Activated naive CD4-positive, alpha-beta T cell treated with anti-CD3 and anti-CD28 coated beads, Interleukin-2, amount 50 U/mL, for 72 hours (primary cell): ENCODE results near the gene GYG2. TPM values are rescaled to one million over a fixed set of nuclear protein-coding genes. Genes with fewer than 3 reads are reported as not detected.

Source experiments
- ATAC-seq, 2 donors: fragments of 150-1000 bp; cut with Tn5 transposase; 2 replicates each; pipeline ENCODE4 v1.10.0; 2021; ENCODE audit warnings: mild to moderate bottlenecking in 2 of 2, moderate library complexity in 2 of 2
- DNase-seq, 2 donors: peaks; one replicate each; pipeline ENCODE4 v3.0.0; 2021 to 2022; ENCODE audit warnings: low spot score in 2 of 2
- H3K27ac Mint-ChIP-seq, 2 donors: one replicate each; pipeline ENCODE4 v1.8.0; 2022; ENCODE audit warnings: mild to moderate bottlenecking in 2 of 2, mixed read lengths in 2 of 2
- H3K36me3 Mint-ChIP-seq, 2 donors: one replicate each; pipeline ENCODE4 v1.8.0; 2022; ENCODE audit warnings: mixed read lengths in 2 of 2
- H3K9me3 Mint-ChIP-seq, 2 donors: one replicate each; pipeline ENCODE4 v1.8.0; 2022; ENCODE audit warnings: mixed read lengths in 2 of 2
- total RNA-seq, 2 donors: library from RNA; stranded (reverse); gene quantifications; one replicate each; pipeline ENCODE4 v1.2.3, GENCODE V29; 2022

GYG2 gene
- total RNA-seq, 2 donors from 2014 or later, result not detected

- no peak for ATAC-seq
- DNase-seq, result no peak
- Mint-ChIP-seq H3K27ac (no peak overlapping the region), H3K9me3 (no peaks in the 10 kb centered on the region), H3K36me3 (no peaks in the 10 kb centered on the region)
These were observed 18.3 kb downstream of the GYG2 start for GRCh38 chrX:2846992-2847391.

- Mint-ChIP-seq H3K36me3 (no peaks in the 10 kb centered on the region), H3K9me3 (no peaks in the 10 kb centered on the region), H3K27ac (no peak overlapping the region)
- ATAC-seq, result no peak
- no peak for DNase-seq
These were observed 20.2 kb downstream of the GYG2 start for GRCh38 chrX:2848871-2849301.

GRCh38 chrX:2854918-2855317, 26.2 kb downstream of the GYG2 start:
- H3K9me3 Mint-ChIP-seq, result no peaks in the 10 kb centered on the region
- DNase-seq (no peak), ATAC-seq (no peak)
- H3K36me3 Mint-ChIP-seq, result no peaks in the 10 kb centered on the region
- no peak overlapping the region for H3K27ac Mint-ChIP-seq

GRCh38 chrX:2855761-2856160, 27.0 kb downstream of the GYG2 start:
- ATAC-seq (no peak), DNase-seq (no peak)
- H3K9me3 Mint-ChIP-seq, result no peaks in the 10 kb centered on the region
- no peaks in the 10 kb centered on the region for H3K36me3 Mint-ChIP-seq
- H3K27ac Mint-ChIP-seq, result no peak overlapping the region

GRCh38 chrX:2857566-2857965, 28.8 kb downstream of the GYG2 start:
- Mint-ChIP-seq H3K27ac (no peak overlapping the region), H3K9me3 (no peaks in the 10 kb centered on the region), H3K36me3 (no peaks in the 10 kb centered on the region)
- DNase-seq (no peak), ATAC-seq (no peak)

GRCh38 chrX:2859197-2859797, 30.6 kb downstream of the GYG2 start:
- H3K36me3 Mint-ChIP-seq, result no peaks in the 10 kb centered on the region
- H3K9me3 Mint-ChIP-seq, result no peaks in the 10 kb centered on the region
- H3K27ac Mint-ChIP-seq, result no peak overlapping the region
- DNase-seq (no peak), ATAC-seq (no peak)

- Mint-ChIP-seq H3K36me3 (no peaks in the 10 kb centered on the region), H3K27ac (no peak overlapping the region), H3K9me3 (no peaks in the 10 kb centered on the region)
- ATAC-seq, result no peak
- no peak for DNase-seq
These were observed 33.7 kb downstream of the GYG2 start for GRCh38 chrX:2862404-2862803.

- Mint-ChIP-seq H3K9me3 (no peaks in the 10 kb centered on the region), H3K27ac (no peak overlapping the region), H3K36me3 (no peaks in the 10 kb centered on the region)
- DNase-seq (no peak), ATAC-seq (no peak)
These were observed 34.9 kb downstream of the GYG2 start for GRCh38 chrX:2863646-2864045.

GRCh38 chrX:2867206-2867605, 38.5 kb downstream of the GYG2 start:
- ATAC-seq (no peak), DNase-seq (no peak)
- no peaks in the 10 kb centered on the region for H3K9me3 Mint-ChIP-seq
- H3K27ac Mint-ChIP-seq, result no peak overlapping the region
- no peaks in the 10 kb centered on the region for H3K36me3 Mint-ChIP-seq

GRCh38 chrX:2870650-2871049, 41.9 kb downstream of the GYG2 start:
- DNase-seq (no peak), ATAC-seq (no peak)
- H3K9me3 Mint-ChIP-seq, result no peaks in the 10 kb centered on the region
- H3K36me3 Mint-ChIP-seq, result no peaks in the 10 kb centered on the region
- no peak overlapping the region for H3K27ac Mint-ChIP-seq

- ATAC-seq (no peak), DNase-seq (no peak)
- Mint-ChIP-seq H3K36me3 (no peaks in the 10 kb centered on the region), H3K27ac (no peak overlapping the region), H3K9me3 (no peaks in the 10 kb centered on the region)
These were observed 43.1 kb downstream of the GYG2 start for GRCh38 chrX:2871831-2872230.

- no peaks in the 10 kb centered on the region for H3K36me3 Mint-ChIP-seq
- no peaks in the 10 kb centered on the region for H3K9me3 Mint-ChIP-seq
These were observed 44.0 kb downstream of the GYG2 start for GRCh38 chrX:2872671-2873277.

GRCh38 chrX:2874222-2875135, 45.7 kb downstream of the GYG2 start:
- Mint-ChIP-seq H3K36me3 (no peaks in the 10 kb centered on the region), H3K27ac (no peak overlapping the region), H3K9me3 (no peaks in the 10 kb centered on the region)
- ATAC-seq (no peak), DNase-seq (no peak)

More at GRCh38 chrX:2872671-2873277, 44.0 kb downstream of the GYG2 start:
- DNase-seq (no peak), ATAC-seq (no peak)
- no peak overlapping the region for H3K27ac Mint-ChIP-seq

GRCh38 chrX:2875136-2875481, 46.4 kb downstream of the GYG2 start:
- no peak for ATAC-seq
- Mint-ChIP-seq H3K9me3 (no peaks in the 10 kb centered on the region), H3K27ac (no peak overlapping the region), H3K36me3 (no peaks in the 10 kb centered on the region)
- DNase-seq, result no peak

GRCh38 chrX:2875798-2876399, 47.2 kb downstream of the GYG2 start:
- no peak for ATAC-seq
- H3K27ac Mint-ChIP-seq, result no peak overlapping the region
- H3K36me3 Mint-ChIP-seq, result no peaks in the 10 kb centered on the region
- DNase-seq, result no peak
- no peaks in the 10 kb centered on the region for H3K9me3 Mint-ChIP-seq

- DNase-seq, result no peak
- Mint-ChIP-seq H3K36me3 (no peaks in the 10 kb centered on the region), H3K27ac (no peak overlapping the region), H3K9me3 (no peaks in the 10 kb centered on the region)
- no peak for ATAC-seq
These were observed 49.8 kb downstream of the GYG2 start for GRCh38 chrX:2878563-2878962.

- Mint-ChIP-seq H3K27ac (no peak overlapping the region), H3K9me3 (no peaks in the 10 kb centered on the region), H3K36me3 (no peaks in the 10 kb centered on the region)
- no peak for ATAC-seq
- no peak for DNase-seq
These were observed 50.9 kb downstream of the GYG2 start for GRCh38 chrX:2879670-2880069.
